Transverse colon (tissue), 4 donors: ENCODE results near the gene GPR55.

Experiments
- CTCF ChIP-seq, 5 experiments: fragments of 200-600 bp in 3 of 5; fragments of 450-650 bp in 2 of 5; sonication (generic) in 3 of 5; IDR thresholded peaks; 1 replicate in 2 of 5; 2 replicates in 3 of 5; pipeline ENCODE4 v1.5.1; 2016 to 2017; ENCODE audit warnings: antibody characterized with exemption in 5 of 5, inconsistent platforms in 3 of 5, mild to moderate bottlenecking in 2 of 5, moderate library complexity in 1 of 5
- EP300 ChIP-seq: sonication (generic); formaldehyde crosslinking; IDR thresholded peaks from one replicate; pipeline ENCODE4 v1.6.1; 2017; ENCODE audit warnings: antibody characterized with exemption, low read depth
- POLR2AphosphoS5 ChIP-seq, 3 donors: sonication (generic); formaldehyde crosslinking; IDR thresholded peaks; one replicate each; pipeline ENCODE4 v1.6.1; 2016; ENCODE audit warnings: antibody characterized with exemption in 3 of 3

- TF ChIP-seq CTCF (IDR thresholded peaks at IDR 0.05) (no peak), EP300 (no peak), POLR2AphosphoS5 (IDR thresholded peaks at IDR 0.05) (no peak)
Measured at GRCh38 chr2:230915319-230915718, 9.7 kb downstream of the GPR55 start.
